GM10266 (cell line): ENCODE results near the gene EEF1AKMT3.

ENCODE experiments used
- DNase-seq: peaks from one replicate; pipeline ENCODE4 v3.0.0; 2012; ENCODE audit errors: extremely low spot score
- TF ChIP-seq, protein P1 (sequence below): IDR thresholded peaks from 2 replicates; pipeline ENCODE4 v1.5.1; 2012; ENCODE audit warnings: mild to moderate bottlenecking, low read depth; ENCODE audit not compliant: control insufficient read depth, insufficient read depth; ENCODE audit errors: missing control alignments

The EEF1AKMT3 gene

DNA sequence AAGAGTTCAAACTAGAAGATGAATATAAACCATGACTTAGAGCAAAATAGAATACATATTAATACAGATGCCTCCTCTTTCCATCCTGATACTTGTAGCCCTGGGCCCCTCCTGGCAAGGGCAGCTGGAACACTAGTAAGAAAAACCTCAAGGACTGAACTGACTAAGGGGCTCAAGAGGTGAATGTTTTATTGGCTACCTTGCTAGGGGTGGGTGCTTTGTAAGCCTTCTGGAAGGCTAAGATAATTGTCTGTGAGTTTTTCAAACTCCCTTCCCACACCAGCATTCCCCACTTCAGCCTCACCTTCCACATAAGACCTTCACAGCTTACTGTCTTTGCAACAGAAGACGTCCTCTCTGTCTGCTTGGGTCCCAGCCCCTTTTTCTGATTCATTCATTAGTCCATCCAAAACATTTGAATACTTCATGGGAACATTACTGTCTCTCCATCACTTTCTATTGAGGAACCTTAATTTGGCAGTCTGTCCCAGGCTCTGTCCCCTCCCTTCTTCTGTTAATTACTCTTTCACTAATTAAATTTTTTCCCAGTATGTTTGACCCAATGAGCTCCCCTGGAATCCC, 18.6 kb upstream of the EEF1AKMT3 start:
- no peak for DNase-seq
- TF ChIP-seq, protein P1, sequence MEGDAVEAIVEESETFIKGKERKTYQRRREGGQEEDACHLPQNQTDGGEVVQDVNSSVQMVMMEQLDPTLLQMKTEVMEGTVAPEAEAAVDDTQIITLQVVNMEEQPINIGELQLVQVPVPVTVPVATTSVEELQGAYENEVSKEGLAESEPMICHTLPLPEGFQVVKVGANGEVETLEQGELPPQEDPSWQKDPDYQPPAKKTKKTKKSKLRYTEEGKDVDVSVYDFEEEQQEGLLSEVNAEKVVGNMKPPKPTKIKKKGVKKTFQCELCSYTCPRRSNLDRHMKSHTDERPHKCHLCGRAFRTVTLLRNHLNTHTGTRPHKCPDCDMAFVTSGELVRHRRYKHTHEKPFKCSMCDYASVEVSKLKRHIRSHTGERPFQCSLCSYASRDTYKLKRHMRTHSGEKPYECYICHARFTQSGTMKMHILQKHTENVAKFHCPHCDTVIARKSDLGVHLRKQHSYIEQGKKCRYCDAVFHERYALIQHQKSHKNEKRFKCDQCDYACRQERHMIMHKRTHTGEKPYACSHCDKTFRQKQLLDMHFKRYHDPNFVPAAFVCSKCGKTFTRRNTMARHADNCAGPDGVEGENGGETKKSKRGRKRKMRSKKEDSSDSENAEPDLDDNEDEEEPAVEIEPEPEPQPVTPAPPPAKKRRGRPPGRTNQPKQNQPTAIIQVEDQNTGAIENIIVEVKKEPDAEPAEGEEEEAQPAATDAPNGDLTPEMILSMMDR: no peak

DNA sequence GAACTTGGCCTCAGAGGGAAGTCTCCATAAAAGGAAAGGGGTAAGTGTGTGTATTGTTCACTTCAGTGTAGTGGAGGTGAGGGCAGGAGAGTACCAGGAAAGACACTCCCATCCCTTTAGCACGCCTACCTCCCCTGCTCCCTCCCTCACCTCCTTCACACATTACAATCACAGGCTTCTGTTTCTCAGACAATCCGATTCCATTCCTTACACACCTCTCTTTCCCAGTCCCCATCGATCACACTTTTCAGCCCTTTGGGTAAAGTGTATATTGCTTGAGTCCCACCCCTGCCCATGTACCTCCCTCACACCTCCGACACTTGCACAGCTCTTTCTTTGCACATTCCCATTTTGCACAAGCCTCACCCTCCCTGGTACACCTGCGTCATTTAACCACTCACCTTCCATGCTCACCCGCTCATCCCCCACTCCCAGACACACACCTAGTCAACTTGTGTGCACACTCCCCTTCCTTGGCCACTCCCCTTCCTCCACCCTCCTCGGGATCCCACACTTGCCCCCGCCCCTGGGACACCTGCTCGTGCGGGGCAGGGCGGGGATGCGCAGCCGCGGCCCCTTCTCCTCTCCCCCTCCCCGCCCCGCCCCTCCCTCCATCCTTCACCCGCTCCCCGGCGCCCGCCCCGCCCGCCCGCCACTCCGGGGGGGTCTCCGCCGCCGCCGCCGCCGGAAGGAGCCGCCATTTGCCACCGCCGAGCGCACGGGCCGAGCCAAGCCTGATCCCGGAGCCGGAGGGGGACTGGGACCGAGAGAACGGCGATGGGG, 17.8 kb upstream of the EEF1AKMT3 start, which contains the start of gene MARCHF9:
Gene MARCHF9 (plus strand): TSS at position 693 of the 783 bp plus-strand sequence. CDS start 426 bp downstream, outside the sequence.
- DNase-seq: peak; percentile 92
- TF ChIP-seq, protein P1: no peak

GRCh38 chr12:57755194-57755453, 17.3 kb upstream of the EEF1AKMT3 start:
- TF ChIP-seq, protein P1: no peak
- no peak for DNase-seq

DNA sequence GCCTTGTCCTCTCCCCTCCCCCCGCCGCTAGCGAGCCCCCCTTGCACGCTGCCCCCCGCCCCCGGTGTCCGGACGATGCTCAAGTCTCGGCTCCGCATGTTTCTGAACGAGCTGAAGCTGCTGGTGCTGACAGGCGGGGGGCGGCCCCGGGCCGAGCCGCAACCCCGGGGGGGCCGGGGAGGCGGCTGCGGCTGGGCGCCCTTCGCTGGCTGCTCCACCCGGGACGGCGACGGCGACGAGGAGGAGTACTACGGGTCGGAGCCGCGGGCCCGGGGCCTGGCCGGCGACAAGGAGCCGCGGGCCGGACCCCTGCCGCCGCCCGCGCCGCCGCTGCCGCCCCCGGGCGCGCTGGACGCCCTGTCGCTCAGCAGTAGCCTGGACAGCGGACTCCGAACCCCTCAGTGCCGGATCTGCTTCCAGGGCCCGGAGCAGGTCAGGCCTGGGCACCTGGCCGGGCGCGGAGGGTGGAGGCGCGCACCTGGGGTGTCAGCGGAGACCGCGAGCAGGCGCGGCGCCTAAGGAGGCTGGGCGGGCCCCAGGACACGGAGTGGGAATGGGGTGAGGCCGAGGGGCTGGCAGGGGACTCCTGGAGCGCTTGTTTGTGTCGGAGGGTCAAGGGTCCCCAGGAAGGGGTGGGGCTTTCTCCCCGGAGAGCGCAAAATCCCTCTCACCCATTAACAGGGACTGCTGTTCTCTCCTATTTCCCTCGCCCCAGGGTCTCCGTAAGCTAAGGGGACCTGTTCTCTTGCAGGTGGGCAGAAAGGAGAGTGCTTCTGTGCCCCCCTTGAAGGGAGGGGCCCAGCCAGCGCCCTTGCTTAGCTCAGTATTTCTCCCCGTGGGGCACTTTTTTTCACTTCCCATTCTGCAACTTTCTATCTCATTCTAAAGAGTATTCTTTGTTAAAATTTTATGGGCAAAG, 16.7 kb upstream of the EEF1AKMT3 start:
- no peak for DNase-seq
- TF ChIP-seq, protein P1: no peak

- DNase-seq: peak; percentile 89
- TF ChIP-seq, protein P1: peak; percentile 92
These were observed 15.7 kb upstream of the EEF1AKMT3 start for GRCh38 chr12:57756406-57757341.

GRCh38 chr12:57757771-57758170, 14.6 kb upstream of the EEF1AKMT3 start:
- TF ChIP-seq, protein P1: no peak
- no peak for DNase-seq
